PFSK-1 (cell line): ENCODE data around the gene OR4B1. TPM values are rescaled to one million over a fixed set of nuclear protein-coding genes. Genes with fewer than 3 reads are reported as not detected.

Experiments used
- FOXP2 ChIP-seq: optimal IDR thresholded peaks from 2 replicates; pipeline ENCODE3; 2011; ENCODE audit warnings: borderline replicate concordance, control low read depth, inconsistent platforms; ENCODE audit not compliant: insufficient read depth; ENCODE audit errors: extremely low read length, extremely low read depth
- POLR2AphosphoS5 ChIP-seq: IDR thresholded peaks from 2 replicates; pipeline ENCODE4 v1.6.1; 2012; ENCODE audit warnings: low read depth, mild to moderate bottlenecking, control low read depth, low read length, moderate library complexity
- SIN3A ChIP-seq: IDR thresholded peaks from 2 replicates; pipeline ENCODE4 v1.6.1; 2012; ENCODE audit warnings: mild to moderate bottlenecking, low read length, moderate library complexity, borderline replicate concordance; ENCODE audit not compliant: insufficient read depth
- TAF1 ChIP-seq: IDR thresholded peaks from 2 replicates; pipeline ENCODE4 v1.6.1; 2012; ENCODE audit warnings: low read length, control low read depth, borderline replicate concordance; ENCODE audit not compliant: insufficient read depth
- polyA plus RNA-seq: library from polyadenylated mRNA; unstranded; fragments of >200 nt; gene quantifications from one replicate; pipeline ENCODE4 v1.2.1, GENCODE V29; 2012; ENCODE audit warnings: low read depth, missing spikeins; ENCODE audit not compliant: insufficient read length
- TF ChIP-seq, protein P1 (sequence below), 2 experiments: IDR thresholded peaks; 2 replicates each; pipeline versions ENCODE4 v1.6.1 to v1.8.0; 2011 to 2012; ENCODE audit warnings: low read depth in 2 of 2, low read length in 2 of 2, control low read depth in 1 of 2, inconsistent platforms in 1 of 2, mild to moderate bottlenecking in 1 of 2, moderate library complexity in 1 of 2; ENCODE audit not compliant: insufficient read depth in 1 of 2

The OR4B1 gene
- polyA plus RNA-seq: not detected

DNA sequence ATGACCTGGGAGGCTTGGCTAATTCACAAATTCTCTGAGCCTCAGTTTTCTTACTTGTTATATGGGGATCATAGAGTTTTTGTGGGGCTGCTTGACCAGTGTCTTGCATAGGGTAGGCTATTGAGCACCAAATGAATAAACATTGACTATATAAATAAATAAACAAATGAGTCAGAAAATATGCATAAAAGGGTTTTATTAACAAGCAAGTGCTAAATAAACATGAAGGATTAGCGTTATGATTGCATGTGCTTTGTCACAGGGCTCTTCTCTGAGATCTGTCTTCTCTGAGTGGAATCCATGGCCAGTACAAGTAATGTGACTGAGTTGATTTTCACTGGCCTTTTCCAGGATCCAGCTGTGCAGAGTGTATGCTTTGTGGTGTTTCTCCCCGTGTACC lies at the start of gene OR4B1:
Gene OR4B1 (plus strand): TSS at position 301 of the 400 bp plus-strand sequence. CDS start 0 bp downstream, at position 301.
- TF ChIP-seq SIN3A (no peak), POLR2AphosphoS5 (no peak), TAF1 (no peak), FOXP2 (no peak)
- TF ChIP-seq, protein P1, sequence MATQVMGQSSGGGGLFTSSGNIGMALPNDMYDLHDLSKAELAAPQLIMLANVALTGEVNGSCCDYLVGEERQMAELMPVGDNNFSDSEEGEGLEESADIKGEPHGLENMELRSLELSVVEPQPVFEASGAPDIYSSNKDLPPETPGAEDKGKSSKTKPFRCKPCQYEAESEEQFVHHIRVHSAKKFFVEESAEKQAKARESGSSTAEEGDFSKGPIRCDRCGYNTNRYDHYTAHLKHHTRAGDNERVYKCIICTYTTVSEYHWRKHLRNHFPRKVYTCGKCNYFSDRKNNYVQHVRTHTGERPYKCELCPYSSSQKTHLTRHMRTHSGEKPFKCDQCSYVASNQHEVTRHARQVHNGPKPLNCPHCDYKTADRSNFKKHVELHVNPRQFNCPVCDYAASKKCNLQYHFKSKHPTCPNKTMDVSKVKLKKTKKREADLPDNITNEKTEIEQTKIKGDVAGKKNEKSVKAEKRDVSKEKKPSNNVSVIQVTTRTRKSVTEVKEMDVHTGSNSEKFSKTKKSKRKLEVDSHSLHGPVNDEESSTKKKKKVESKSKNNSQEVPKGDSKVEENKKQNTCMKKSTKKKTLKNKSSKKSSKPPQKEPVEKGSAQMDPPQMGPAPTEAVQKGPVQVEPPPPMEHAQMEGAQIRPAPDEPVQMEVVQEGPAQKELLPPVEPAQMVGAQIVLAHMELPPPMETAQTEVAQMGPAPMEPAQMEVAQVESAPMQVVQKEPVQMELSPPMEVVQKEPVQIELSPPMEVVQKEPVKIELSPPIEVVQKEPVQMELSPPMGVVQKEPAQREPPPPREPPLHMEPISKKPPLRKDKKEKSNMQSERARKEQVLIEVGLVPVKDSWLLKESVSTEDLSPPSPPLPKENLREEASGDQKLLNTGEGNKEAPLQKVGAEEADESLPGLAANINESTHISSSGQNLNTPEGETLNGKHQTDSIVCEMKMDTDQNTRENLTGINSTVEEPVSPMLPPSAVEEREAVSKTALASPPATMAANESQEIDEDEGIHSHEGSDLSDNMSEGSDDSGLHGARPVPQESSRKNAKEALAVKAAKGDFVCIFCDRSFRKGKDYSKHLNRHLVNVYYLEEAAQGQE (IDR thresholded peaks at IDR 0.05; ENCODE audit: insufficient read depth in 1 of 2, low read depth in 2 of 2, low read length in 2 of 2): no peak

DNA sequence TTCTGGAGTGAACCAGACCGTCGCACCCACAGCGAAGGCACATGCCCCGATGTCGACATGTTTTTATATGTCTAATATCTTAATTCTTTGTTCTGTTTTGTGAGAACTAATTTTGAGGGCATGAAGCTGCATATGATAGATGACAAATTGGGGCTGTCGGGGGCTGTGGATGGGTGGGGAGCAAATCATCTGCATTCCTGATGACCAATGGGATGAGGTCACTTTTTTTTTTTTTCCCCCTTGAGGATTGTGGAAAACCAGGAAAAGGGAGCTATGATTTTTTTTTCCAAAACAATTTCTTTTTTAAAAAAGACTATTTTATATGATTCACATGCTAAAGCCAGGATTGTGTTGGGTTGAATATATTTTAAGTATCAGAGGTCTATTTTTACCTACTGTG lies 49.2 kb upstream of the OR4B1 start:
- TF ChIP-seq, protein P1 (IDR thresholded peaks at IDR 0.05; ENCODE audit: insufficient read depth in 1 of 2, low read depth in 2 of 2, low read length in 2 of 2): no peak
- TF ChIP-seq POLR2AphosphoS5 (no peak), SIN3A (no peak), TAF1 (no peak)

DNA sequence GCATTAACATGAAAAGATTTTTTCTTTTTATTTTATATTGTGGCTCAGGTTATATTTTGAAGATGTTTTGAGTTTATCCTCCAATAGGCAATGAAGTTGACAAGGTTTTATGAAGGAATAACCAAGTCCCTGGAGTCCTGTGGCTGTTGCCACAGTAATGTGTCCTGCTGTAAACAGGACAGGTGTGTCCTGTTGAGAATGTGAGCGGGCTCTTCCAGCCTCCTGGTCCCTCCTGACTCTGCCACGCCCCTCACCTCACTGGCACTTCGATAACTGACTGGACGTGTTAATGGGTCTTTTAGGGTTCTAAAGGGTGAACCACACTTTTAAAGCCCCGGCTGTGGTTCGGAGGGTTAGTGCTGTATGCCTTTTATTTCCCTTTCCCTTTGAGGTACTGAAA lies 47.8 kb upstream of the OR4B1 start:
- TF ChIP-seq, protein P1 (IDR thresholded peaks at IDR 0.05; ENCODE audit: insufficient read depth in 1 of 2, low read depth in 2 of 2, low read length in 2 of 2): no peak

DNA sequence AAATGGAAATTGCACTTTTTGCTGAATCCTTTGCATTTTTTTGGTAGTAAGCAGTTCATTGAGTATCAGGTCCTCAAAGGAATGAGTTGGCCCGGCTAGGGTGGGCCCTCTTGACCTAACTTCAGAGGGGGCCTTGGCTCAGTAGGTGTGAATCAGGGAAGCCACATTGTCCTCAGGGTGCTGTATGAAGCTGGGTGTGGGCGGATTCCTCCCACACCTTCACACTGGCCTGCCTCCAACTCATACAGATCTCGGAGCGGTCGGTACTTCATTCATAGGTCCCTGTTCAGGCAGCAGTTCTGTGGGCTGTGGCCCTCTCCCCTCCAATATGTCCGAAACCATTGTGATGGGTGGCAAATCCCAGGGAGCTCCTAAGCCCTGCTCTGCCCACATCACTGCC lies 47.4 kb upstream of the OR4B1 start:
- TF ChIP-seq, protein P1 (IDR thresholded peaks at IDR 0.05; ENCODE audit: insufficient read depth in 1 of 2, low read depth in 2 of 2, low read length in 2 of 2): no peak
- TF ChIP-seq TAF1 (no peak), SIN3A (no peak), POLR2AphosphoS5 (no peak), FOXP2 (no peak)

- TF ChIP-seq, protein P1 (IDR thresholded peaks at IDR 0.05; ENCODE audit: insufficient read depth in 1 of 2, low read depth in 2 of 2, low read length in 2 of 2): no peak
- TF ChIP-seq SIN3A (no peak), FOXP2 (no peak)
Measured at GRCh38 chr11:48169717-48170116, 46.9 kb upstream of the OR4B1 start.
